ENCODE data around the gene PTPRG.

PTPRG gene

DNA sequence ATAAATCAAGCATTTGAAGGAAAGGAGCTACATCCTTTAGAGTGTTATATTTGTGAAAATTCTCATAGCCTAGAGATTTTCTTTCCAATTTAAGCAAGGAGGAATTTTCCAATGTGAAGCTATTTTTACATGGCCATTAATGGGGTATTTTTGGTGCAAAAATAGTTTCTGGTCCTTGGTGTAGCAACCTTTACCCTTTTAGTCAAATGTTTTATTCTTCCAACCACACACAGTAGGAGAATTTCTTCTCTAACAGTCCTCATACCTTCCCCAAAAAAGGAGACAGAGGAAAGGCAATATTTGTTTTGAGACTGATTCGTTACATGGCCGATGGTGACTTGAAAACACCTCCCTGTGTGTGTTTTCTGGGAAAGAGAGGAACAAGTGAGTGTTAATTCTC, 261.2 kb downstream of the PTPRG start:
- H3K27me3 ChIP-seq (ENCODE audit: control insufficient read depth, low read length): peaks cover 2% of the 10 kb centered on the region; the same call in 1 of the 2 replicates
- H3K9me3 ChIP-seq (ENCODE audit: control insufficient read depth, insufficient read depth, low read length): no peaks in the 10 kb centered on the region
- no peaks in the 10 kb centered on the region for H3K79me2 ChIP-seq (ENCODE audit: control insufficient read depth, low read length)
- H3K4me3 ChIP-seq (ENCODE audit: low read length): no peak overlapping the region
- H3F3A ChIP-seq (ENCODE audit: control insufficient read depth, insufficient read depth): no peaks in the 10 kb centered on the region
- no peak overlapping the region for H3K4me2 ChIP-seq (ENCODE audit: low read length)
- H3K27ac ChIP-seq (ENCODE audit: low read depth, low read length): no peak overlapping the region
- no peaks in the 10 kb centered on the region for H4K20me1 ChIP-seq (ENCODE audit: control insufficient read depth, insufficient read depth, low read depth, low read length)
- H3K9me2 ChIP-seq (replicated peaks; ENCODE audit: control insufficient read depth, low read length): no peaks in the 10 kb centered on the region
- TF ChIP-seq CTCF (IDR thresholded peaks at IDR 0.05; ENCODE audit: low read depth, low read length, poor library complexity, severe bottlenecking): no peak
- no peak for TF ChIP-seq EZH2phosphoT487 (IDR thresholded peaks at IDR 0.05; ENCODE audit: borderline replicate concordance, low read length)
- H3K4me1 ChIP-seq (ENCODE audit: control insufficient read depth, low read length): no peaks in the 10 kb centered on the region
- no peaks in the 10 kb centered on the region for H3K36me3 ChIP-seq (ENCODE audit: control insufficient read depth, low read length)

DNA sequence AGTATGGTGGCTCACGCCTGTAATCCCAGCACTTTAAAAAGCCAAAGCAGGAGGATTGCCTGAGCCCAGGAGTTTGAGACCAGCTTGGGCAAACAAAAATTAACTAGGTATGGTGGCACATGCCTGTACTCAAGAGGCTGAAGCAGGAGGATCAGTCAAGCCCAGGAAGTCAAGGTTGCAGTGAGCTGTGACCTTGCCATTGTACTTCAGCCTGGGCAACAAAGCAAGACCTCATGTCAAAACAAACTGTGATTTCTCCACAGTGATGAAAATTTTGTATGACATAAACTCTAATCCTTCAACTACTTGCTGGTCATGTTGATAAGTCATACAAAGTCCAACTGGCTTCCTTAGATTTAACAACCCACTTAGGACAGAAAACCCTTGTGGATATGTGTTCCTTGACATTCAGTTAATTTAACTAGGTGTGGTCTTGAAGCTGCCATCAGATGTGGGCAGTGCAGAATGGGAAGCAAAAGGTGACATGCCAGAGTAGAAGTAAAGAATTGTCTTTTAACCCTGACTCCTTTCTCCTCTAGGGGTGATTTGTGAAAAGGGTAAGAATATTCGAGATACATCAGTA, 263.3 kb downstream of the PTPRG start:
- H3K4me3 ChIP-seq (ENCODE audit: low read length): no peak overlapping the region

DNA sequence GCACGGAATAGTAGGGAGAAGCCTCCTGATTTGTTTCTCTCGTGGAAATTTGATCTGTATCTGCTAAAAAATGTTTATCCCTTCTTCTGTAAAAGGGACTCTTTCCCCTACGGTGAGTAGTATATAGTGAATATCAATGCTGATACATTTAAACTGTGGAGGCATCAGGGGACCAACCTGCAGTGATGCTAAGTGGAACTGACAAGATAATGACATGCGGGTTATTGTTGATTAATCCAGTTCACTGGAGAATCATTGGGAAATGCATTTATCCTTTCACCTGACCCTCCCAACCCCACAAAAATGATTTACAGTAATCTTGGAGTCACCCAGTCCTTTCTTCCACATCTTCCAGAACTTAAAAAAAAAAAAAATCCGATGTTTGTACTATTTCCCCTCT, 264.8 kb downstream of the PTPRG start:
- Histone ChIP-seq H3K4me1 (ENCODE audit: control insufficient read depth, low read length) (no peaks in the 10 kb centered on the region), H3K9me2 (replicated peaks; ENCODE audit: control insufficient read depth, low read length) (no peaks in the 10 kb centered on the region), H3K9me3 (ENCODE audit: control insufficient read depth, insufficient read depth, low read length) (no peaks in the 10 kb centered on the region), H3K27ac (ENCODE audit: low read depth, low read length) (no peak overlapping the region), H3K36me3 (ENCODE audit: control insufficient read depth, low read length) (no peaks in the 10 kb centered on the region), H3K27me3 (ENCODE audit: control insufficient read depth, low read length) (no peaks in the 10 kb centered on the region), H3K4me2 (ENCODE audit: low read length) (no peak overlapping the region), H3K4me3 (ENCODE audit: low read length) (no peak overlapping the region), H3F3A (ENCODE audit: control insufficient read depth, insufficient read depth) (no peaks in the 10 kb centered on the region), H3K79me2 (ENCODE audit: control insufficient read depth, low read length) (no peaks in the 10 kb centered on the region), H4K20me1 (ENCODE audit: control insufficient read depth, insufficient read depth, low read depth, low read length) (no peaks in the 10 kb centered on the region)
- TF ChIP-seq EZH2phosphoT487 (IDR thresholded peaks at IDR 0.05; ENCODE audit: borderline replicate concordance, low read length): no peak
- no peak for TF ChIP-seq CTCF (IDR thresholded peaks at IDR 0.05; ENCODE audit: low read depth, low read length, poor library complexity, severe bottlenecking)

More for the DNA sequence above, 263.3 kb downstream of the PTPRG start:
- Histone ChIP-seq H3K36me3 (ENCODE audit: control insufficient read depth, low read length) (no peaks in the 10 kb centered on the region), H3K4me1 (ENCODE audit: control insufficient read depth, low read length) (no peaks in the 10 kb centered on the region), H3K27ac (ENCODE audit: low read depth, low read length) (no peak overlapping the region), H3K4me2 (ENCODE audit: low read length) (no peak overlapping the region), H3K79me2 (ENCODE audit: control insufficient read depth, low read length) (no peaks in the 10 kb centered on the region), H3K9me3 (ENCODE audit: control insufficient read depth, insufficient read depth, low read length) (no peaks in the 10 kb centered on the region), H3K27me3 (ENCODE audit: control insufficient read depth, low read length) (no peaks in the 10 kb centered on the region), H4K20me1 (ENCODE audit: control insufficient read depth, insufficient read depth, low read depth, low read length) (no peaks in the 10 kb centered on the region), H3K9me2 (replicated peaks; ENCODE audit: control insufficient read depth, low read length) (no peaks in the 10 kb centered on the region), H3F3A (ENCODE audit: control insufficient read depth, insufficient read depth) (no peaks in the 10 kb centered on the region)
- no peak for TF ChIP-seq CTCF (IDR thresholded peaks at IDR 0.05; ENCODE audit: low read depth, low read length, poor library complexity, severe bottlenecking)

Measured in DOHH2 (cell line).